AG09319 (cell line): ENCODE measurements around the gene CACNA1B.

Experiments used
- DNase-seq: peaks from one replicate; pipeline ENCODE4 v3.0.0-alpha.2; 2010; ENCODE audit warnings: low read depth; ENCODE audit errors: extremely low read depth
- TF ChIP-seq, protein P1 (sequence below): IDR thresholded peaks from 2 replicates; pipeline ENCODE4 v1.5.1; 2011; ENCODE audit warnings: low read depth, mild to moderate bottlenecking, inconsistent platforms, low read length, moderate library complexity

CACNA1B gene

GRCh38 chr9:137833721-137834613, 43.6 kb upstream of the CACNA1B start:
- TF ChIP-seq, protein P1, sequence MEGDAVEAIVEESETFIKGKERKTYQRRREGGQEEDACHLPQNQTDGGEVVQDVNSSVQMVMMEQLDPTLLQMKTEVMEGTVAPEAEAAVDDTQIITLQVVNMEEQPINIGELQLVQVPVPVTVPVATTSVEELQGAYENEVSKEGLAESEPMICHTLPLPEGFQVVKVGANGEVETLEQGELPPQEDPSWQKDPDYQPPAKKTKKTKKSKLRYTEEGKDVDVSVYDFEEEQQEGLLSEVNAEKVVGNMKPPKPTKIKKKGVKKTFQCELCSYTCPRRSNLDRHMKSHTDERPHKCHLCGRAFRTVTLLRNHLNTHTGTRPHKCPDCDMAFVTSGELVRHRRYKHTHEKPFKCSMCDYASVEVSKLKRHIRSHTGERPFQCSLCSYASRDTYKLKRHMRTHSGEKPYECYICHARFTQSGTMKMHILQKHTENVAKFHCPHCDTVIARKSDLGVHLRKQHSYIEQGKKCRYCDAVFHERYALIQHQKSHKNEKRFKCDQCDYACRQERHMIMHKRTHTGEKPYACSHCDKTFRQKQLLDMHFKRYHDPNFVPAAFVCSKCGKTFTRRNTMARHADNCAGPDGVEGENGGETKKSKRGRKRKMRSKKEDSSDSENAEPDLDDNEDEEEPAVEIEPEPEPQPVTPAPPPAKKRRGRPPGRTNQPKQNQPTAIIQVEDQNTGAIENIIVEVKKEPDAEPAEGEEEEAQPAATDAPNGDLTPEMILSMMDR, result no peak
- no peak for DNase-seq

GRCh38 chr9:137834846-137835546, 42.6 kb upstream of the CACNA1B start:
- no peak for DNase-seq
- TF ChIP-seq, protein P1, result no peak

GRCh38 chr9:137836151-137836830, 41.3 kb upstream of the CACNA1B start:
- TF ChIP-seq, protein P1, result no peak
- no peak for DNase-seq

GRCh38 chr9:137836831-137837241, 40.7 kb upstream of the CACNA1B start:
- no peak for DNase-seq
- TF ChIP-seq, protein P1, result no peak

GRCh38 chr9:137837345-137838278, 40.0 kb upstream of the CACNA1B start:
- TF ChIP-seq, protein P1, result no peak

GRCh38 chr9:137838576-137838975, 39.0 kb upstream of the CACNA1B start:
- TF ChIP-seq, protein P1, result no peak
- no peak for DNase-seq

More at GRCh38 chr9:137837345-137838278, 40.0 kb upstream of the CACNA1B start:
- no peak for DNase-seq
